GM19035 (cell line): Measurements from ENCODE around the gene RPL26.
"Not testable (repeated sequence)": the region's sequence is repeated elsewhere in the genome, so short reads cannot be mapped to it uniquely, and the experiment has no call there.

Source experiments
- ATAC-seq: cut with Tn5 transposase; IDR thresholded peaks from one replicate; pipeline ENCODE4 v1.9.1; 2021; ENCODE audit not compliant: unreplicated experiment

RPL26 gene

GRCh38 chr17:8397636-8398035 is 14.6 kb upstream of the RPL26 start, which contains the start of gene RNF222:
TSS of gene RNF222 (minus strand) at chr17:8397827. CDS start at chr17:8393461, 4,366 bp downstream.
- no peak for ATAC-seq

GRCh38 chr17:8394497-8394896 is 11.5 kb upstream of the RPL26 start:
- ATAC-seq = not testable (repeated sequence)

GRCh38 chr17:8393470-8394231 is 10.7 kb upstream of the RPL26 start:
- no peak for ATAC-seq

- ATAC-seq = no peak
Observed at GRCh38 chr17:8392674-8393469, 9.9 kb upstream of the RPL26 start.

GRCh38 chr17:8392274-8392673 is 9.3 kb upstream of the RPL26 start:
- ATAC-seq = no peak

GRCh38 chr17:8391711-8392110 is 8.7 kb upstream of the RPL26 start:
- no peak for ATAC-seq

- ATAC-seq = no peak
Observed at GRCh38 chr17:8387914-8388651, 5.1 kb upstream of the RPL26 start.

- ATAC-seq = no peak
Observed at GRCh38 chr17:8386841-8387240, 3.8 kb upstream of the RPL26 start.

GRCh38 chr17:8384801-8385378 is 1.9 kb upstream of the RPL26 start:
- ATAC-seq = no peak

GRCh38 chr17:8382880-8383142 is 182 bp downstream of the RPL26 start:
- peak; percentile 2 for ATAC-seq

GRCh38 chr17:8382052-8382879 is 727 bp downstream of the RPL26 start:
- no peak for ATAC-seq

- ATAC-seq = no peak
Observed at GRCh38 chr17:8380049-8380448, 2.9 kb downstream of the RPL26 start.

GRCh38 chr17:8378117-8378516 is 4.9 kb downstream of the RPL26 start:
- not testable (repeated sequence) for ATAC-seq

- no peak for ATAC-seq
Observed at GRCh38 chr17:8377422-8377821, 5.6 kb downstream of the RPL26 start.

- ATAC-seq = peak; percentile 82
Observed at GRCh38 chr17:8376271-8377067, 6.5 kb downstream of the RPL26 start, which contains the start of gene KRABD2. TSS of gene KRABD2 (minus strand) at chr17:8376704.

GRCh38 chr17:8375738-8376259 is 7.2 kb downstream of the RPL26 start:
- ATAC-seq = no peak

GRCh38 chr17:8373856-8374255 is 9.1 kb downstream of the RPL26 start:
- ATAC-seq = not testable (repeated sequence)

- ATAC-seq = no peak
Observed at GRCh38 chr17:8372422-8372821, 10.6 kb downstream of the RPL26 start.

GRCh38 chr17:8371786-8372185 is 11.2 kb downstream of the RPL26 start:
- no peak for ATAC-seq
